ENCODE results near the gene GNAI3. TPM values are rescaled to one million over a fixed set of nuclear protein-coding genes. Genes with fewer than 3 reads are reported as not detected.

Gene GNAI3
- total RNA-seq, 1 experiment from 2014 or later: 20.2 TPM

DNA sequence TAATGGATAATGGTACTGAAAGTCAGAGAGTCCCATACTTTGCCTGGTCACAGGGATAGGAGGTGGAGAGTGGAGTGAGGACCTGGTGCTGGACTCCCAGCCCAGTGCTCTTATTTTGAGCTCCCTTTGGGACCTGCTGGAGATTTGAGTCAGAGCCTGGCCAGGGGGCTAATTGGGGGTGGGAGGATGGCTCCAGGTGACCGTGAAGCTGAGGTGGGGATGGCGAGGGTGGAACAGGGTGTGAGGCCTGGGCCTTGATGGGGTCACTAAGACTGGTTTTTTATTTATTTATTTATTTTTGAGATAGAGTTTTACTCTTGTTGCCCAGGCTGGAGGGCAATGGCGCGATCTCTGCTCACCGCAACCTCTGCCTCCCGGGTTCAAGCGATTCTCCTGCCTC, 89.0 kb downstream of the GNAI3 start:
- no peak for DNase-seq (ENCODE audit: low read depth)

DNA sequence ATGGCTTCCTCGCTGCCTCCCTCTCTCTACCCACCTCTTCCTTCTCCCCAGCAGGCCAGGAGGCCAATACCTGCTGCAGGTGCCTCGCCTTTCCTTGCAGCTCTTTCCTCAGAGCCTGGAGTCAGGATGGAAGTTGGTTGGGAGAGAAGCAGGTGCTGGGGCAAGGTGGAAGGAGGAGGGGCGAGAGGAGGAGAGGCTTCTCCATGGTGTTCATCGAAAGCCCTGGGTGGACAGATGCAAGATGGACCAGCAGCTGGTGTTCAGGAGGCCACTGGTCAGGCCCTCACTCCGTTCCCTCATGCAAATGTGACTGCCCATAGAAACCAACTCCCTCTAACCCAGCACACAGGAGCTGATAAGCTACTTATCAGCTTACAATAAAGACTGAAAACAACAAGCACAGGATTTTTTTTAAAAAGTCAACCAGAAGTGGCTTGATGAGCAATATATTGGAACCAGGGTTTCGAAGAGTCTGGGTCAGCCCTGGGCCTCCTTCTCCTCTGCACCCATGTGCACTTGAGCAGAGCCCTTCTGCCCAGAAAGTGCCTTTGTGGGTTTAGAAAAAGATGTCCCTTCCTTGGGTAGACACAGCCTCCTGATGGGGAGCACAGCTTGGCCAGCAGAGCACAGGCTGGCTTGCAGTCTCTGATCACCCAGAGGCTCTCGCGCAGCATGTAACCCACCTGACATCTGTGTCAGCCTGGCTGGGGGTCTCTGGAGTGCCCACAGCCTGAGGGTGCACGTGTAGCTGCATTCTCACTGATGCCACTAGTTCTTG, 90.8 kb downstream of the GNAI3 start:
- no peak for DNase-seq (ENCODE audit: low read depth)

DNA sequence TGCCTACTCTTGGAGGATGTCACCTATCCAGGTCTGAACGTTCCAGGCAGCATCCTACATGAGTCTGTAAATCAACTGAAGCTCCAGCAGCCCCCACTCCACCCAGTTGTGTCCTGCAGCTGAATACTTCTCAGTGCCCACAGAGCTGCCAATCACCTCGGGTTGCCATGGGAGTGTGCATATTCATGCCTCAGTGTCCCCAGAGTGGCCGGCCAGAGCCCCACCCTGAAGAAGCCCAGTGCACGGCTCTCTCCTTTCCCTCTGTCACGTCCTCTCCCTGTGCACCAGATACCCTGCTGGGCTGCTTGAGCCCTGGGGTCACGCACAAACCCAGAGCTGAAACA, 91.4 kb downstream of the GNAI3 start:
- no peak for DNase-seq (ENCODE audit: low read depth)

DNA sequence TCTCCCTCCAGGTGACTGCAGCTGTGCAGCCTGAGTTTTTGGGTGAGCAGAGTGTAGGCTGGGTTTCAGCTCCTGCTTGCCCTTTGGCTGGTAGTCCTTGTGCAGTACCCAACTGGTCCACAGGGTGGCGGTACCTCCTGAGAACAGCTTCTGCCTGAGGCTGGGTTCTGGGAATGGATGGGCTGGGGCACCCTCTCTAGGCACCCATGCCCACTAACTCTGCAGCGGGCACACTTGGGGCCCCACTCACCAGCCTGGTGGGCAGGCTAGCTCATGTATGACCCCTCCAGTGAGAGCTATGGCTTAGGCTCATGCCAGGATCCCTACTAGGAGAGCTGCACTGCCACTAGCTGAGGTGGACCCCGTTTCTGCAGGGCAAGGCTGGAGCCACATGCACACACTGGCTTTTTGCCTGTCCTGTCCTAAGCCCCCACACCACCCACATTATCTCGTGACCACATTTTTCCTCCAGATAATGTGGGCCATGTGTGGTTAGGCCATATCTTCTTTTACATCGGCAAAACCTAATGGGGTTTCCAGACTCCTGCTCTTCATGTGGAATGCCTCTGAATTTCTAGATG, 92.0 kb downstream of the GNAI3 start:
- DNase-seq (ENCODE audit: low read depth): peak; percentile 58

DNA sequence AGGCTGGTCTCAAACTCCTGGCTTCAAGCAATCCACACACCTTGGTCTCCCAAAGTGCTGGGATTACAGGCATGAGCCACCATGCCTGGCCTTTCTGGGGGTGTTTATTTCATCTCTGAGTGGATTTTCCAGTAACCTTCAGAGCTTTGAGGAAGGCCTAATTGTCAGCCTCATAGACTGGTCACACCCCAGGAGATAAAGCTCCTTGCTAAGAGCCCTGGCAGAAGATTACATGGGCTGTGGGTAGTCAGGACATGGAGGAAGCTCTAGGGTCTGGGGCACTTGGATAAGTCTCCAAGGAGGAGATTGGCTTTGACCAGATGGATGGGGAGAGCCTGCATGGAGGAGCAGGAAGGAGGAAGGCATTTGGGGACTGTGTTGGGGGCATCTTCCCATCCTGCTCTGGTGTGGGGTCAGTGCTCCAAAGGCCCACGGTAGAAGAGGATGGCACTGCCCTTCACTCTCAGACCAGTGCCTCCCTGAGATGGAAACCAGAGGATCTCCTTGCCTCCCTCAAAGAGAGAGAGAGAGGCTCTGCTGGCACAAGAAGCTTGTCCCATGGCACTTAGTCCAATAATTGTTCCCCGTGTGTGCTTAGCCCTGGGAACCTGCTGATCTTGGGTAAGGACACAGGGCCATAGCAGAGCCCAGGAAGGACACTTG, 92.8 kb downstream of the GNAI3 start:
- no peak for DNase-seq (ENCODE audit: low read depth)

DNA sequence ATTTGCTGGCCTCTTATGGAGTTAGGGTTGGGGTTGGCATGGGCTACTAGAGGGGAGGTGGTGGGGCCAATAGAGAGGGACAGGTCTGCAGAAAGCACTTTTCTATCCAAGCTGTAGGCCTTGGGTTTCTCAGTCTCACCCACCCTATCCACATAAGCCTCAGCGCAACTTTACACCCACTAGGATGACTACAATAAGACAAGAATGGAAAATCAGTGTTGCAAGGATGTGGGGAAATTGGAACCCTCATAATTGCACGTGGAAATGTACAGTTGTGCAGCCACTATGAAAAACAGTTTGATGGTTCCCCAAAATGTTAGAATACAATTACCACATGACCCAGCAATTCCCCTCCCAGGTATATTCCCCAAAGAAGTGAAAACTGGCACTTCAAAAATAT, 93.4 kb downstream of the GNAI3 start:
- no peak for DNase-seq (ENCODE audit: low read depth)

DNA sequence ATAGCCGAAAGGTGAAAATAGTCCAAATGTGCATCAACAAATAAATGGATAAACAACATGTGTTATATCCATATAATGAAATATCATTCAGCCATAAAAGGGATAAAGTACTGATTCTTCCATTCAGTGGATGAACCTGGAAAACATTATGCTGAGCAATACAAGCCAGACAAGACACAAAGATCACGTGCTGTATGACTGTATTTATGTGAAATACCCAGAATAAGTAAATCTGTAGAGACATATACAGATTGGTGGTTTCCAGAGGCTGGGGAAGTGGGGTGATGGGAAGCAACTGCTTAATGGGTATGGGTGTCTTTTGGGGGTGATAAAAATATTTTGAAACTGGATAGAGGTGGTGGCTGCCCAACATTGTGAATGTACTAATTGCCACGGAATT, 94.2 kb downstream of the GNAI3 start:
- DNase-seq (ENCODE audit: low read depth): no peak

DNA sequence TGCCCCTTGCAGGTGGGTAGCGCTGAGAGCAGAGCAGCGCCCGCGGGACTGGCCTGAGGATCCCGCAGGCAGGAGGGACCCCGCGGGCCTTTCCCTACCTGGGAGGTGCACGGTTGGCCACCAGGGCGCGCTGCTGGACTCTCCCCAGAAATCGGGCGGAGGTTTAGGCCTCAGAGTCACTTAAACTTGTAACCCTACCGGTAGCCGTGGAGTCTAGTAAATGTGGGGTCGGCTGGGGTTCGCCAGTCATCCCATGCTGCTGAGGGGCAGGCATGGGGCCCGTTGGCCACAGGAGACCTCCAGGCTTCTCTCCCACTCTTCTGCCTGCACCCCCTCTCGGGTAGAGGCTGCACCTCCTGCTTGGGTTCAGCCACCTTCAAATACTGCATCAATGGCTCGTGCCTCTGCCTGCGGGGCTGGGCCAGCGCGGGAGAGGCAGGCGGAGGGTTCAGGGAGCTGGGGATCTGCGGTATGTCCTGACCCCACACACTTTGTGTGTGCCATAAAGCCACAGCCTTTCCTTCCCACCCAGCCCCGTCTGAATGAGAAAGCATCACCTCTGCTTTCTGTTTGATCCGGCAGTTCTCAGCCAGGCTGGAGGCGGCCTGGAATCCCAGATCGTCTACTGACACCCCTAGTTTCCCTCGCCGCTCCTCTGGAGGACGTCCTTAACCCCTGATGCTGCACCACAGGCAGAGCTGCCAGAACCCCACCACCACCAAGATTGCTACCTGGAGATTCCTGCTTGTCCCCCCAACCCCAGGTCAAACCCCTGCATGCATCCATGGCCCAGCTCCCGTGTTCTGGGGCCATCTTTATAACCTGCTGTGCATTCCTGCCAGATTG, 95.2 kb downstream of the GNAI3 start:
- DNase-seq (ENCODE audit: low read depth): peak; percentile 65

DNA sequence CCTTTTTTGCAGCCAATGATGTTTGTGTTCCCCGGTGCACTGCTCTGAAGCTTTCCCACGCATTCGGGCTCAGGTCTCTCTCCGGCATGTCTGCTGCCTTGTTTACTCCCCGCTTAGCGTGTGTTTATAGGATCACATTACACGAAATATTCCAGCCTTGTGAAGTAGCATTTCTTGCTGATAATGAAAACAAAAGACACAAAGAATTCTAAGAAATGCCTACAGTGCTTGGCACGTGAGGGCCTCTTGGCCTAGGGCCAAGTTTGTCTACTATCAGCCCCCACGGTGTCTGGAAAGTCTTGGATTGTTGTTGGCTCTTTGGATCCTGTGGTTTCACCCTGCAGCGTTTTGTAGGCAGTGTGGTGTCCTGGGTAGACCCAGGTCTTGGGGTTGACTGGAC, 96.3 kb downstream of the GNAI3 start:
- DNase-seq (ENCODE audit: low read depth): peak; percentile 54

DNA sequence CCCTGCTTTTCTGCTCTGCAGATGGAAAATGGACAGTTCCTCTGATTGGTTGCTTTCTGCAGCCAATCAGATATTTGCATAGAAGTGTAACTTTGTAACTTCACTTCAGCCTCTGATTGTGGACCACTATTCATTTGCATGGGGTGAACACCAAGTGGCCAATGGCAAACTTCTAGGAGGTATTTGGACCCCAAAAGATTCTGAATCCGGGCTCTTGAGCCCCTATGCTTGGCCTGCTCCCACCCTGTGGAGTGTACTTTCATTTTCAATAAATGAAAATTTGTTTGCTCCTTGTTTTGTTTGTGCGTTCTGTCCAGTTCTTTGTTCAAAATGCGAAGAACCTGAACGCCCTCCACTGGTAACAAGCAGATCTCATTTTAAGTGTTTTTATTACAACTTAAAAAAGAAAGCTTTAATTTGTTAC, 101.1 kb downstream of the GNAI3 start:
- DNase-seq (ENCODE audit: low read depth): peak; percentile 67

DNA sequence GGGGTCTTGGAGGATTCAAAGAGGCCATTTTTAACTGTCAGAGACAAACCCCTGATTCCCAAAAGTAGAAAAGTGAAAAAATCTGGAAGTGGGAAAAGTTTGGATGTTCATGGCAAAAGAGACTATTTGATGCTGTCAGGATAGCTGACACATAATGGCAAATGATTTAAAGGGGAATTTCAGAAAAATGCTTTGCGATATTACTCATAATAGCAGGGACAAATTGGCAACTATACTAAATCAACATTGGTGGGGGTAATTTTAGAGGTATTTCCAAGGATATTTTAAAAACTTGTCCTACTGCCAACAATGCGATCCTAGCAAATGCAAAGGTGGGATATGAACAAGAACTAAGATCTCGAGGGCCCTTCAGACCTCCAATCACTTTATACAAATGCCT, 102.2 kb downstream of the GNAI3 start:
- no peak for DNase-seq (ENCODE audit: low read depth)

DNA sequence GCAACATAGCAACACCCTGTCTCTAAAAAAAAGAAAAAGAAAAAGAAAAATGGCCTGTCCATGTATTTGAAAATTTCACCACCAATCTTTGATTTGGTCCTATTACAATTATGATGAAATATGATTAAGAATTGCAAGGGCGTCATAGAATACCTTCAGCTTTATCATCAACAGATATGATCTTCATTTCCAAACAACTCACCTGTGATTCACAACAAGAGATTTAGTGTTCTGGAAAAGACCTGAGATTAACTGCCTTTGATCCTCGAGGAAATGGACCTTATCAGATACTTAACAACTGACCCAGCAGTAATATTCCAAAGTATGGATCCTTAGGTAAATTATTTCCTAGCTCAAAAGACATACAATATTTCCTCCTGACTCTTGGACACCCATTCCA, 104.0 kb downstream of the GNAI3 start:
- no peak for DNase-seq (ENCODE audit: low read depth)

DNA sequence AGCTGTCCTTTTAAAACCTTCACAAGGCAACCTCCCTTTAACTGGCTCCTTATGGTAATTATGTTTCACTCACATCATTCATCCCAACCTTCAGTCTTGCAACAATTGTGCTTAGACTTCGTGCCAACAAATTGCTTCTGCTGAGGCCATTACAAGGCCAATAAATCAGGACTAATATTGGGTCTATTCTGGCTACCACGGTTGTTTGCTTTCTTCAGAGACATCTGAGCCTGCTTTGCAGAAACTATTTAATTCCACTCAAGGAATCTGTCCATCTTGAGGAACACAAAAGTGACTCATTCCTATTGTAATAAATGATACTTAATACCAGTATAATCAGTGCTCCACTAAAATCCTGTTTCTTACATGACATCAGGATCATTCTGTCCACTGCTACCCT, 104.9 kb downstream of the GNAI3 start:
- no peak for DNase-seq (ENCODE audit: low read depth)

DNA sequence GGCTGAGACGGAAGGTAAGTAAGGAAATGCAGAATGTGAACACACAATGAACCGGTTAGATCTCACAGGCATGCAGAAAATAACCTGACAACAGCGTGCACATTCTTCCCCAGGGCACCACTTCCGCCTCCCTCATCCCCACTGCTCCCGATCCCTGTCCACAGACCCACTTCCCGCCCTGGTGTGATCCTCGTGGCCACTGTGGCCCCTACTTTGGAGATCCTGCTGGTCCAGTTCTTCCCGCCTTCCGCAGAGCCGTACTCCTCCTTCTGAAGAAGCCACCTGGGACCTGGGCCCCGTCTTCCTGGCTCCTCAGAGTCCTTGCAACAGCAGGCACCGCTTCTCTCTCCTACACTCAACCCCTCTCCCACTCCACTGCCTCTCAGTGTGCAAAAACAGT, 106.1 kb downstream of the GNAI3 start:
- no peak for DNase-seq (ENCODE audit: low read depth)

DNA sequence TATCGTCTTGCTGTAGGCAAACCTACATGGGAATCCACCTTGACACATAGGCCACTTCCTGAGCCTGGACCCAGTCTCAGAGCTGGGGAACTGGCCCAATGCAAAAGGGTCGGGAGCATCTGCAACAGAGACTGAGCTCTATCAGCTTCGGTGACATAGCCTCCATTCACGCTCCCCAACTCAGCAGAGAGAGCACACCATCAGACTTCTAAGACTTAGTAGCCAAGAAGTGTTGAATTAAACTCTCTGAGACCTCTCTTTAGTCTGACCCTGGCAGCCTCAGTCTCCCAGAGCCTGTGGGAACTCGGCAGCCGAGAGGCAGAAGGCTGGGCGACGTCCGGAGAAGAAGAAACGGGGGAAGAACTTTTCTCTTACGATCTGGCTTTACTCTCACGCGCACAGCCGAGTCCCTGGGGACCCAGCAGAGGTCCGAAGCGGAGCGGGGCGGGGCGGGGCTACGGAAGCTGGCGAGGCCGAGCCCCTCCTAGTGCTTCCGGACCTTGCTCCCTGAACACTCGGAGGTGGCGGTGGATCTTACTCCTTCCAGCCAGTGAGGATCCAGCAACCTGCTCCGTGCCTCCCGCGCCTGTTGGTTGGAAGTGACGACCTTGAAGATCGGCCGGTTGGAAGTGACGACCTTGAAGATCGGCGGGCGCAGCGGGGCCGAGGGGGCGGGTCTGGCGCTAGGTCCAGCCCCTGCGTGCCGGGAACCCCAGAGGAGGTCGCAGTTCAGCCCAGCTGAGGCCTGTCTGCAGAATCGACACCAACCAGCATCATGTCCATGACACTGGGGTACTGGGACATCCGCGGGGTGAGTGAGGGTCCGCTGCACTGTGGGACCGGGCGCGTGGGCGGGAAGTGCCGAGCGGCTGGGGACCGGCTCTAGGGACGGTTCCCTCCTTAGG, 107.5 kb downstream of the GNAI3 start, which contains the start of gene GSTM4:
Gene GSTM4 (plus strand): TSS at position 485 of the 905 bp plus-strand sequence. CDS start 291 bp downstream, at position 776.
- peak; percentile 83 for DNase-seq (ENCODE audit: low read depth)

DNA sequence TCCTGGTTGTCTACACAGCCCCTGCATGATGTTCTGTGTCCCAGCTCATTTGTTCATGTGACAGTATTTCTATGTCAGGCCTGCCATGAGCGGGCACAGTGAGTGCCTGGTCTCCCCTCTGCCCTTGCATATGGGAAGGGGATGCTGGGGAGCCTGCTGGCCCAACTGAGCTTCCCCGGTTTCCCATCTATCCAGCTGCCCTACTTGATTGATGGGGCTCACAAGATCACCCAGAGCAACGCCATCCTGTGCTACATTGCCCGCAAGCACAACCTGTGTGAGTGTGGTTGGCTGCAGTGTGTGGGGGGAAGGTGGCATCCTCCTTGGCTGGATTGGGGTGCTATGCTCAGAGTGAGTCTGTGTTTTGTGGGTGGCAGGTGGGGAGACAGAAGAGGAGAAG, 109.0 kb downstream of the GNAI3 start:
- DNase-seq (ENCODE audit: low read depth): no peak

DNA sequence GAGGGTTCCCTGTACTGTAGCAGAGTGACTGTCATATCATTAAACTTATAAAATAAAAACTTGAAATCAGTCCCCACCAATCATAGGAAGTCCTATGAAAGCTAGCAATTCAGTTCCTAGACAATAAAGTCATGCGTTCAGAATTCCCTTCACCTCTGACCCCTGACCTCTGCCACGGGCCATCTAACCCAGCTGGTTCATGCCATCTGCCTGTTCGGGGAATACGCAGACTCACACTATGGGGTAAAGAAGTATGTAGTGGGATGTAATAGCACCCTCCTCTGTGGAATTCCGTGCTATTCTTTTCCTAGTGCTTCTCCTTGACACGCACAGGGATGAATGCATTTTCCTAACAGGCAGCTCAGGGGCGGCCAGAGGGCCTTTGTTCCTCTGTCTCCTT, 109.6 kb downstream of the GNAI3 start:
- no peak for DNase-seq (ENCODE audit: low read depth)

DNA sequence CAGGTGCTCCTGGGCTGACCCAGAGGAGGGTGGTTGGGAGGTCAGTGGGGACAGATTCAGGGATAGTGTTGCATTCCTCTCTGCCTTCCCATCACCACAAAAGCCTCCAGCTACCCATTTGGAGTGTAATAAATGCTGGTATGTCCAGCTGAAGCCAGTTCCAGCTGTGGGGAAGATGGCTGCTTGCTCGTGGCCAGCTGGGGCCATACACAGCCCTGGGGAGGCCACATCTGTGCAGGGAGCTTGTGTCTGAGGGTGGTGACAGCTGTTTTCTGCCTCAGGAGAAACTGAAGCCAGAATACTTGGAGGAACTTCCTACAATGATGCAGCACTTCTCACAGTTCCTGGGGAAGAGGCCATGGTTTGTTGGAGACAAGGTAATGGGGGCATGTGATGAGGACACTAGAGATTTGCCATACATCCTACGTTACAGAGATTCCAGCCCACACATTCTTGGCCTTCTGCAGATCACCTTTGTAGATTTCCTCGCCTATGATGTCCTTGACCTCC, 110.2 kb downstream of the GNAI3 start:
- no peak for DNase-seq (ENCODE audit: low read depth)

DNA sequence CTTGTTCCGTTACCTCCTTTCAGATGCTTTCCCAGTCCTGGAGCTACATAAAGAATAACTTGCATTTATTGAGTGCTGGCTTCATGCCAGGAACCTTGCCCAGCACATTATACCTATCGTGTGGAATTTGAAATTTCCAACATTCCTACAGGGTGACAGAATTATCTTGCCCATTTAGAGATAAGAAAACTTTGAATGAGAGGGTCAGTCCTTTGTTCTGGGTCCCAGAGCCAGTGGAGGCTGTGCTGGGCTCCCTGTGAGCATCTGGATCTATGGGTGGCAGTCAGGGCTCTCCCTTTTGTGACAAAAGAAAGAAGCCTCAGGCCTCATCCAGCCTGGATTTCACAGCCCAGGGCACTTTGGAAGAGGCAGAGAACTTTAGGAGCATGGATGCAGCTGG, 110.7 kb downstream of the GNAI3 start:
- DNase-seq (ENCODE audit: low read depth): no peak

DNA sequence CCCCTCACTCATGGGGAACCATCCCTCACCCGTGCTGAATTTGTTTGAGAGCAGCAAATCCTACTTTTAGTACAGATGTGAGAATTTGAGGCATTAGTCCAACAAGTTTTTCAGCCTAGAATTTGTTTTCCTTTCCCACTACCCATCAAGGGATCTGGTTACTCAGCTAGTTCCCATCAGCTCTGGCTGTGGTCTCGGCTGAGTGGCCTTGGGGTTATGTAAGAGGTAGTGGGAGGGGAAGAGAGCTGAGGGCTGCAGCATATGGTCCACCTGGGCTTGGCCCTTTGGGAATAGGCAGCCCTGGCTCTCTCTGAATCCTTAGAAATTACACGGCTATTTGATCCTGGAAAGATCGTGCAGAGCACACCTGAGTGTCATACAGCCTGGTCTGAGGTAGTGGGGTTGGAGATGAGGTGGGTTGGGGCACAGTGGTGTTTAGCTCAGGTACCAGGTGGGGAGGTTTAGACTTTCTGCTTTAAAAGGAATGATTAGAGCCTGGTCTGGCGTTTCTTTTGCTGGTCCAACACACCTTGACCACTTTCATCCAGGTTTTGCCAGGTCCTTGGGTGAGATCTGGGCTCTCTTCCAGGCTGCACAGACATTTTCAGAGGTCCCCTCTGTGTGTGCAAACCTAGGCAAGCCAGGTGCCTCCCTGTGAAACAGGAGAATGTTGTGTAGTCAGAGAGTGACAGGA, 111.7 kb downstream of the GNAI3 start:
- DNase-seq (ENCODE audit: low read depth): no peak
